ENCODE measurements around the gene TLE3.

TLE3 gene

GRCh38 chr15:69997813-69998212 lies 99.9 kb downstream of the TLE3 start:
- TF ChIP-seq CTCF (IDR thresholded peaks at IDR 0.05; ENCODE audit: low read depth, low read length) = no peak
- H3K4me3 ChIP-seq (ENCODE audit: low read depth, low read length) = no peak overlapping the region
